ENCODE measurements around the gene ALOX12. TPM values are rescaled to one million over a fixed set of nuclear protein-coding genes. Genes with fewer than 3 reads are reported as not detected.

ALOX12 gene
- total and polyA plus RNA-seq, 12 donors: 0.16 to 0.39 (median 0.23) TPM; not detected in 9

DNA sequence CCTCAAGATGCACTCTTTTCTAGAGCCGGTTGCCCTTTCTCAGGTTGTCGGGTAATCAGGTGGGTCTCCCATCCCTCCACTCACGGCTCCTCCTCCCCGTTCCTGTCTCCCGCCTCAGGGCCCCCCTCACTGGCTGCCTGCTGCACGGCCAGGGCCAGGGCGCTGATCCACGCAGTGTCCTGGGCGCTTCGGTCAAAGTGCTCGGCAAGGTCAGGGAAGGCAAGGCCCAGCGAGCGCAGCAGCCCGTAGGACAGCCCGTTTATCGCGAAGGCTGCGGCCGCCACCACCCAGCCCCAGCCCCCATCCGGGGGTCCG, 47.3 kb downstream of the ALOX12 start:
- TF ChIP-seq, protein P1, sequence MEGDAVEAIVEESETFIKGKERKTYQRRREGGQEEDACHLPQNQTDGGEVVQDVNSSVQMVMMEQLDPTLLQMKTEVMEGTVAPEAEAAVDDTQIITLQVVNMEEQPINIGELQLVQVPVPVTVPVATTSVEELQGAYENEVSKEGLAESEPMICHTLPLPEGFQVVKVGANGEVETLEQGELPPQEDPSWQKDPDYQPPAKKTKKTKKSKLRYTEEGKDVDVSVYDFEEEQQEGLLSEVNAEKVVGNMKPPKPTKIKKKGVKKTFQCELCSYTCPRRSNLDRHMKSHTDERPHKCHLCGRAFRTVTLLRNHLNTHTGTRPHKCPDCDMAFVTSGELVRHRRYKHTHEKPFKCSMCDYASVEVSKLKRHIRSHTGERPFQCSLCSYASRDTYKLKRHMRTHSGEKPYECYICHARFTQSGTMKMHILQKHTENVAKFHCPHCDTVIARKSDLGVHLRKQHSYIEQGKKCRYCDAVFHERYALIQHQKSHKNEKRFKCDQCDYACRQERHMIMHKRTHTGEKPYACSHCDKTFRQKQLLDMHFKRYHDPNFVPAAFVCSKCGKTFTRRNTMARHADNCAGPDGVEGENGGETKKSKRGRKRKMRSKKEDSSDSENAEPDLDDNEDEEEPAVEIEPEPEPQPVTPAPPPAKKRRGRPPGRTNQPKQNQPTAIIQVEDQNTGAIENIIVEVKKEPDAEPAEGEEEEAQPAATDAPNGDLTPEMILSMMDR (IDR thresholded peaks at IDR 0.05): no peak
- TF ChIP-seq POLR2A (IDR thresholded peaks at IDR 0.05): no peak
- Histone ChIP-seq H3K27ac (peak overlapping the region in 1 of 5 donors; percentile 12), H3K4me3 (peak overlapping the region in 1 of 4 donors; percentile 47), H3K4me1 (replicated peaks in 1 of 2) (peaks cover 11 to 34% of the 10 kb centered on the region in 2 donors), H3K27me3 (peaks cover 18% of the 10 kb centered on the region), H3K36me3 (replicated peaks in 1 of 2) (no peaks in the 10 kb centered on the region), H3K9me3 (replicated peaks in 1 of 3) (no peaks in the 10 kb centered on the region)
- WGBS, 4 donors: 3 to 6% (median 5%) methylated on average over 5 to 21 of the region's 21 CpGs
- DNase-seq: no peak
- intact Hi-C loops (cut with DNase I): no loop called here

DNA sequence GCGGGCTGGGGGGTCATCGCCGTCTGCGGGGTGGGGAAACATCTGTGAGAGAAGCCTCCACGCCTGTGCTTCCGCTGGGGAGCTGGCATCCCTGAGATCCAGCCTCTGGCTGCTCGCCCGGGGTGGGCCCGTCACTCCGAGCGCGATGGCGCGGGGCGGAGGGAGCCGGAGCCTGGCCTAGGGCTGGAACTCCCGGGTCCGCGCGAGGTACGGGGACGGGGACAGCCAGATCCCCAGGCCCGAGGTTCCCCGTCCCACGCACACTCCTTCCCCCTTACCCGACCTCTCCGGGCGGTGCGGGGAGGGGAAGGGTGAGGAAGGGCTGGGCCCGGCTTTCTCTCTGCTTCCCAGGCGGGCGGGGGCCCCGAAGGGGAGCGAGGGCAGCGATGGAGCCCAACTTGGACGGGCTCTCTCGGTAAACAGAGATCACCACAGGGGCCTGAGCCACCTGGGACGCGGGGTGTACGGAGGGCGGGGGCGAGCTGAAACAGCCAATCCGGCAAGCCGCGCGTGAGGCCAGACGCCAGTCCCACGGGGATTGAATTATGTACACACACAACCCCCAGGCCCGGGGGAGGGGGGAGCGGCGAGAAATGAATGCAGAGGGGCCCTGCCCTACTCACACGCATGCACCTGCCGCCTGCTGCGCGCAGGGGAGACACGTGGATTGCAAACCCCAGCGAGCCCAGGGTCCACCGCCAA, 47.8 kb downstream of the ALOX12 start, which contains the start of gene SLC16A11:
Gene SLC16A11, minus strand, starts transcription at position 596 of the 702 bp plus-strand sequence. Its CDS starts 579 bp downstream, at position 17.
- no peak for TF ChIP-seq POLR2A (IDR thresholded peaks at IDR 0.05)
- TF ChIP-seq, protein P1 (IDR thresholded peaks at IDR 0.05): no peak
- peak in 4 of 7 donors; percentile 39 to 47 (median 43) for DNase-seq
- peak within 1 kb of the TSS in 1 of 4 donors; percentile 47 for H3K4me3 ChIP-seq
- H3K27me3 ChIP-seq: peaks cover 18% of the 10 kb centered on the region
- H3K27ac ChIP-seq: peak within 1 kb of the TSS in 1 of 5 donors; percentile 12
- H3K36me3 ChIP-seq (replicated peaks in 1 of 2): no peaks in the 10 kb centered on the region
- intact Hi-C loops (cut with DNase I): no loop called here
- no peaks in the 10 kb centered on the region for H3K9me3 ChIP-seq (replicated peaks in 1 of 3)
- WGBS, 4 donors: 12 to 42% (median 26%) methylated on average over 9 to 58 of the region's 58 CpGs
- H3K4me1 ChIP-seq (replicated peaks in 1 of 2): peaks cover 11 to 34% of the 10 kb centered on the region in 2 donors

DNA sequence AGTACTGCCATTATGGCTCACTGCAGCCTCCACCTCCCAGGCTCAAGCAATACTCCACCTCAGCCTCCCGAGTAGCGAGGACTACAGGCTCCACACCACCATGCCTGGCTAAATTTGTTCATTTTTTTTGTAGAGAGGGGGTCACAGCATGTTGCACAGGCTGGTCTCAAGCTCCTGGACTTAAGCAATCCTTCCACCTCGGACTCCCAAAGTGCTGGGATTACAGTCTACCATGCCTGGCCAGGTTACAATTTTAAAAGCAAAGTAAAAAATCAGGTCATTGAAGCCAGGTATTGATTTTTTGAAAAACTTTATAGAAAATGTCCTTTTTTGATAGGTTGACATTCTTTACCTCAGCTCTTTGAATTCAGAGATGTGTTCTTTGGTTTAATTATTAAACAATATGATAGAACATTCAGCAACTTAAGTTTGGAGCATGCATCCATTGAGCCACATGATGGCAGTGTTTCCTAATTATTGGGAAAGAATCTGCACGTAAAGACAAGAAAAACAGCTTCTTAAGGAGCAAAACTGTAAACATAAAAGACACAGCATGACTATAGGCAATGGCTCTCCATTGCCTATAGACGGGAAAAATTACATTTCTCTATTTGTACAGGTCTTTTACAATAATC, 49.8 kb downstream of the ALOX12 start:
- 25 to 34% (median 29%) methylated on average over 4 to 5 of the region's 5 CpGs for WGBS, 4 donors
- Histone ChIP-seq H3K27ac (peak overlapping the region in 2 of 5 donors; percentile 68 to 75), H3K4me3 (peak overlapping the region in 1 of 4 donors; percentile 40), H3K36me3 (replicated peaks in 1 of 2) (no peaks in the 10 kb centered on the region), H3K4me1 (replicated peaks in 1 of 2) (peaks cover 11 to 34% of the 10 kb centered on the region in 2 donors), H3K27me3 (peaks cover 18% of the 10 kb centered on the region), H3K9me3 (replicated peaks in 1 of 3) (no peaks in the 10 kb centered on the region)
- DNase-seq: peak in 3 of 7 donors; percentile 41 to 60 (median 51)
- TF ChIP-seq, protein P1 (IDR thresholded peaks at IDR 0.05): peak; percentile 40 to 90 (median 87)
- TF ChIP-seq POLR2A (IDR thresholded peaks at IDR 0.05): no peak
- intact Hi-C loops (cut with DNase I): no loop called here

DNA sequence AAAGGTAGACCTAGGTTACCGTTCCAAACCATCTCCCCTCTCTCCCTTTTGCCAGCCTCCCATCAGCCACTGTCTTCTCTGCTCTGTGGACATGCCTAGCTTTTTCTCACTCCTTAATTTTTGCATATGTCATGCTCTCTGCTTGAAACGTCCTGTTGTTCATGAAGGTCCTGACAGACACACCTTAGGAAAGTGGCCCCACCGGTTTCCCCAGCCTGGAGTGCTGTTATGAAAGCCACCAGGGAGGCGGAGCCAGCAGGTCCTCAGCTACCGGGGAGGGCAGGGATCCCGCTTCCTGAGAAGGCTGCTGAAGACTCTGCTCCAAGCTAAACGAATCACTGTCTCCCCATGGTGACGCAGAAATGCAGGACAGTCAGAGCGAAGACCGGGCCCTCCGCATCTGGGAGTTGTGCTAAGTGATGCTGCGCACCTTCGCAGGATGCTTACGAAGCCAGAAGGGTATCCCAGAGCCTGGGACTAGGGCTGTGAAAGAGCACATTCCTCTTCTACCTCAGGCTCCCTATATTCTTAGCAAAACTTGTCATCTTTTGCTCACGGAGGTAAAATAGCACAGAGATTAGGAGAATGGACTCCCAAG, 50.4 kb downstream of the ALOX12 start:
- DNase-seq: peak in 6 of 7 donors; percentile 40 to 69 (median 50)
- TF ChIP-seq POLR2A (IDR thresholded peaks at IDR 0.05): no peak
- TF ChIP-seq, protein P1 (IDR thresholded peaks at IDR 0.05): peak in 1 of 6 experiments; percentile 40
- no peaks in the 10 kb centered on the region for H3K9me3 ChIP-seq (replicated peaks in 1 of 3)
- H3K4me1 ChIP-seq (replicated peaks in 1 of 2): peaks cover 11 to 34% of the 10 kb centered on the region in 2 donors
- no peaks in the 10 kb centered on the region for H3K36me3 ChIP-seq (replicated peaks in 1 of 2)
- 4 to 18% (median 12%) methylated on average over 12 to 15 of the region's 15 CpGs for WGBS, 4 donors
- intact Hi-C loops (cut with DNase I): no loop called here
- peak overlapping the region in 2 of 4 donors; percentile 8 to 40 for H3K4me3 ChIP-seq
- H3K27me3 ChIP-seq: peaks cover 18% of the 10 kb centered on the region
- H3K27ac ChIP-seq: peak overlapping the region in 3 of 5 donors; percentile 58 to 75 (median 68)
